Measurements from ENCODE around the gene STRN. TPM values are rescaled to one million over a fixed set of nuclear protein-coding genes. Genes with fewer than 3 reads are reported as not detected.
A peak's percentile ranks its signal among the peaks of the same experiment; 100 is the strongest.
"Not testable (repeated sequence)": the region's sequence is repeated elsewhere in the genome, so short reads cannot be mapped to it uniquely, and the experiment has no call there.

Gene STRN
- polyA plus RNA-seq (ENCODE audit: low read depth in 6 of 6), result 10 to 100 TPM in 5 of 6 donors, 1 to 10 TPM in 1; 4.3 to 14.7 (median 11.2) TPM

- H3K9me3 Mint-ChIP-seq, result peaks cover 0 to 4% (median 0%) of the 10 kb centered on the region in 7 donors
- peaks cover 36 to 55% (median 52%) of the 10 kb centered on the region in 3 donors for H3K4me1 Mint-ChIP-seq
Observed at GRCh38 chr2:36966370-36967235, at the start of gene STRN. STRN (minus strand) TSS chr2:36966536; CDS start chr2:36966463, 73 bp downstream.

DNA sequence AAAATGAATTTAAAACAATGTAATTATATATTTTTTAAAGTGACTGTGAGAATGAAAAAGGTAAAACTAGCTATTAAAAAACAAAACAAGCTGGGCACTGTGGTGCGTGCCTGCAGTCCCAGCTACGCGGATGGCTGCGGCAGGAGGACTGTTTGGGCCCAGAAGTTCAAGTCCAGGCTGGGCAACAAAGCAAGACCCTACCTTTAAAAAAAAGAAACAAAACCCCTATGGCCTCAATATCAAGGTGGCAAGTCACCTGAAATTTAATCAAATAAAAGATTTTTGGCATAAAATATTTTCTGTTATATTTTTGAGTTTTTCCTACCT is 46.9 kb upstream of the STRN start:
- H3K4me3 Mint-ChIP-seq, result peak overlapping the region in 6 of 8 donors; percentile 74 to 90 (median 84)
- H3K4me1 Mint-ChIP-seq, result peaks cover 30 to 52% (median 39%) of the 10 kb centered on the region in 3 donors
- H3K36me3 Mint-ChIP-seq, result peaks cover 25% of the 10 kb centered on the region in 2 donors
- no peaks in the 10 kb centered on the region for H3K27me3 Mint-ChIP-seq
- H3K27ac Mint-ChIP-seq, result peak overlapping the region in 3 of 6 donors; percentile 79 to 95 (median 83)
- ATAC-seq (ENCODE audit: low read depth in 2 of 2) (peak; percentile 6 to 12), DNase-seq (no peak)
- H3K9me3 Mint-ChIP-seq, result no peaks in the 10 kb centered on the region

More at GRCh38 chr2:36966370-36967235, at the start of gene STRN:
- peak within 1 kb of the TSS; percentile 94 to 100 (median 98) for H3K4me3 Mint-ChIP-seq
- DNase-seq, result peak; percentile 99
- peak within 1 kb of the TSS; percentile 96 to 99 (median 98) for H3K27ac Mint-ChIP-seq
- no peaks in the 10 kb centered on the region for H3K27me3 Mint-ChIP-seq
- peaks cover 0 to 6% of the 10 kb centered on the region in 2 donors for H3K36me3 Mint-ChIP-seq
- ATAC-seq (ENCODE audit: low read depth in 2 of 2), result peak; percentile 85

GRCh38 chr2:37011130-37011529 is 44.8 kb upstream of the STRN start:
- peaks cover 34 to 56% (median 39%) of the 10 kb centered on the region in 3 donors for H3K4me1 Mint-ChIP-seq
- peaks cover 18 to 29% of the 10 kb centered on the region in 2 donors for H3K36me3 Mint-ChIP-seq
- H3K27me3 Mint-ChIP-seq, result no peaks in the 10 kb centered on the region
- peak; percentile 36 for DNase-seq
- peak overlapping the region in 3 of 6 donors; percentile 35 to 52 (median 41) for H3K27ac Mint-ChIP-seq
- peak overlapping the region; percentile 14 to 85 (median 64) for H3K4me3 Mint-ChIP-seq
- no peaks in the 10 kb centered on the region for H3K9me3 Mint-ChIP-seq
- peak; percentile 54 to 77 for ATAC-seq (ENCODE audit: low read depth in 2 of 2)

DNA sequence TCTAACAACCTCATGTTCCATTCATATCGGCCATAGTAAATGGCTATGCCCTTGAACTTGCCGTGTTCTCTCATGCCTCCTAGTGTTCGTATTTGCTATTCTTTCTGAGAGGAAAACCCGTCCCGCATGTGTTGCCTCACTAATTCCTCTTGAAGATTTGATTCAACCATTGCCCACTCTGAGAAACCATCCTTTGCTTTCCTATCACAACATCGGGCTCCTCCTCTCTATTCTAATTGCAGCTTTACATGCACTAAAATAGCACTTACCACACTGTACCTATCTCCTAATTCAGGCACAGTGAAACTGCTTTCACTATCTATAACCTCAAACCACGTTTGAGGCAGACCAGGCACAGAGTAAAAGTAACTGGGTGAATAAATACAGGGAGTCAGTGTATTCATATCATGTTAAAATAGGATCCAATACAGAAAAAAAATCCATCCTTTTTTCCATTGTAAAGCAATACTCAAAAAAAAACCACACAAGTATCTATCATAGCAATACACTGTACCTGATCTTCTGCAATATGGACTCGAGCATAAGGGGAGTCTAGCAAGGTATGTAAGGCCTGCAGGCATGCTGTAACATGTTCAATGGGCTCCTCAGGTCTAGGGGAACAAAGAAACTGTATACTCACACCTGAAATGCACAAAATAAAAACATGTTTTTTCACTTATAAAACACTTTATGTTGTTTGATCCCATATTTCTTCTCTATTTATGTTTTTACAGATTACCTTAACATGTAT is 39.0 kb upstream of the STRN start:
- ATAC-seq (ENCODE audit: low read depth in 2 of 2), result peak; percentile 69 to 79
- H3K27me3 Mint-ChIP-seq, result no peaks in the 10 kb centered on the region
- peak; percentile 18 for DNase-seq
- peak overlapping the region; percentile 19 to 94 (median 68) for H3K27ac Mint-ChIP-seq
- H3K36me3 Mint-ChIP-seq, result peaks cover 9 to 28% of the 10 kb centered on the region in 2 donors
- peak overlapping the region; percentile 0 to 75 (median 39) for H3K4me3 Mint-ChIP-seq
- peaks cover 21 to 32% (median 27%) of the 10 kb centered on the region in 3 donors for H3K4me1 Mint-ChIP-seq
- no peaks in the 10 kb centered on the region for H3K9me3 Mint-ChIP-seq

GRCh38 chr2:37000988-37001556 is 34.7 kb upstream of the STRN start:
- no peak for ATAC-seq (ENCODE audit: low read depth in 2 of 2)
- Mint-ChIP-seq H3K4me3 (no peak overlapping the region), H3K4me1 (peaks cover 12 to 17% (median 15%) of the 10 kb centered on the region in 3 donors), H3K27me3 (no peaks in the 10 kb centered on the region), H3K9me3 (no peaks in the 10 kb centered on the region), H3K36me3 (peaks cover 15 to 25% of the 10 kb centered on the region in 2 donors), H3K27ac (peak overlapping the region in 1 of 6 donors; percentile 8)
- DNase-seq, result no peak

GRCh38 chr2:37000318-37000717 is 34.0 kb upstream of the STRN start:
- H3K36me3 Mint-ChIP-seq, result peaks cover 15 to 25% of the 10 kb centered on the region in 2 donors
- H3K9me3 Mint-ChIP-seq, result no peaks in the 10 kb centered on the region
- ATAC-seq (ENCODE audit: low read depth in 2 of 2), result no peak
- DNase-seq, result no peak
- H3K27ac Mint-ChIP-seq, result no peak overlapping the region
- H3K4me3 Mint-ChIP-seq, result no peak overlapping the region
- H3K27me3 Mint-ChIP-seq, result no peaks in the 10 kb centered on the region
- peaks cover 11 to 13% (median 12%) of the 10 kb centered on the region in 3 donors for H3K4me1 Mint-ChIP-seq

DNA sequence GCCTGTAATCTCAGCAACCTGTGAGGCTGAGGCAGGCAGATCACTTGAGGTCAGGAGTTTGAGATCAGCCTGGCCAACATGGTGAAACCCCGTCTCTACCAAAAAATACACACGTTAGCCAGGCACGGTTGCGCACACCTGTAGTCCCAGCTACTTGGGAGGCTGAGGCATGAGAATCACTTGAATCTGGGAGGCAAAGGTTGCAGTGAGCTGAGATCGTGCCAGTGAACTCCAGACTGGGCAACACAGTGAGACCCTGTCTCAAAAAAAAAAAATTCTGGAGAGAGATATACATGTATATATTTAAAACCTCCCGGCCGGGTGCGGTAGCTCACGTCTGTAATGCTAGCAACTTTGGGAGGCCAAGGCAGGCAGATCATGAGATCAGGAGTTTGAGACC is 33.1 kb upstream of the STRN start:
- H3K4me3 Mint-ChIP-seq; H3K4me1 Mint-ChIP-seq; H3K27me3 Mint-ChIP-seq; H3K9me3 Mint-ChIP-seq; ATAC-seq (ENCODE audit: low read depth in 2 of 2); DNase-seq: not testable (repeated sequence)
- Mint-ChIP-seq H3K36me3 (peaks cover 12 to 17% of the 10 kb centered on the region in 2 donors), H3K27ac (peak overlapping the region in 1 of 6 donors; percentile 81)

GRCh38 chr2:36993841-36994620 is 27.7 kb upstream of the STRN start:
- Mint-ChIP-seq H3K9me3 (no peaks in the 10 kb centered on the region), H3K36me3 (peaks cover 5 to 16% of the 10 kb centered on the region in 2 donors), H3K4me1 (no peaks in the 10 kb centered on the region), H3K4me3 (no peak overlapping the region), H3K27ac (peak overlapping the region in 1 of 6 donors; percentile 19), H3K27me3 (no peaks in the 10 kb centered on the region)
- ATAC-seq (ENCODE audit: low read depth in 2 of 2) (no peak), DNase-seq (no peak)

DNA sequence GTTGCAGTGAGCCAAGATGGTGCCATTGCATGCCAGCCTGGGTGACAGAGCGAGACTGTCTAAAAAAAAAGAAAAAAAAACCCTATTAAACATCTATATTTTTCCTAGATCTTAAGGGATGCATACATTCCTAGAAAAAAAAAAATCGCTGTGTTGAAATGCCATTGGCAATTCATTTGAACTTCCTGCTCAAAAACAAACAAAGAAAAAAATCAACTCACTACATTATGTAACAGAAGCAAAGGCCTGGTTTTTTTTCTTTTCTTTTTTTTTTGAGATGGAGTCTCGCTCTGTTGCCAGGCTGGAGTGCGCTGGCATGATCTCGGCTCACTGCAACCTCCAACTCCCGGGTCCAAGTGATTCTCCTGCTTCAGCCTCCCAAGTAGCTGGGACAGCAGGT is 21.7 kb upstream of the STRN start:
- DNase-seq (no peak), ATAC-seq (ENCODE audit: low read depth in 2 of 2) (no peak)
- no peaks in the 10 kb centered on the region for H3K27me3 Mint-ChIP-seq
- no peaks in the 10 kb centered on the region for H3K4me1 Mint-ChIP-seq
- peaks cover 8 to 10% of the 10 kb centered on the region in 2 donors for H3K36me3 Mint-ChIP-seq
- no peak overlapping the region for H3K4me3 Mint-ChIP-seq
- H3K27ac Mint-ChIP-seq, result peak overlapping the region in 1 of 6 donors; percentile 74
- no peaks in the 10 kb centered on the region for H3K9me3 Mint-ChIP-seq

GRCh38 chr2:36982467-36982866 is 16.1 kb upstream of the STRN start:
- no peaks in the 10 kb centered on the region for H3K27me3 Mint-ChIP-seq
- H3K4me3 Mint-ChIP-seq, result no peak overlapping the region
- H3K36me3 Mint-ChIP-seq, result peaks cover 9 to 24% of the 10 kb centered on the region in 2 donors
- H3K9me3 Mint-ChIP-seq, result peaks cover 0 to 8% (median 2%) of the 10 kb centered on the region in 7 donors
- H3K27ac Mint-ChIP-seq, result no peak overlapping the region
- no peak for ATAC-seq (ENCODE audit: low read depth in 2 of 2)
- no peak for DNase-seq
- no peaks in the 10 kb centered on the region for H3K4me1 Mint-ChIP-seq

DNA sequence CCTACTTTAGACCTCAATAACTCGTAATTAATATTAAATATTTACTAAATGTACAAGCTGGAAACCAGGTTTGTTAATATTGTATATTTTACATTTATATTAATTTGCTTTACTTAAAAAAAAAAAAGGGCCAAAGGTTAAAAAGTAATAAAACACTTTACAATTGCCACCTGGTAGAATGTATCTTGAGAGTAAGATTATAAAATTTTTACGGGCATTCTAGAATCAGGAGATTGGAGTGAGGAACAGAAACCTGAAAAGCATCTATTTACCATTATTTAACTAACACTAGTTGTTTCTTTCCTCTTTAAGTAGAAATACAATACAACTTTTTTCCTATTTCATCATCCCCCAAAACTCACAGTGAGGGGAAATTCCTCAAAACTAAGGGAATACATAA is 15.6 kb upstream of the STRN start:
- ATAC-seq (ENCODE audit: low read depth in 2 of 2) (no peak), DNase-seq (no peak)
- H3K27me3 Mint-ChIP-seq, result no peaks in the 10 kb centered on the region
- no peak overlapping the region for H3K4me3 Mint-ChIP-seq
- no peak overlapping the region for H3K27ac Mint-ChIP-seq
- H3K4me1 Mint-ChIP-seq, result no peaks in the 10 kb centered on the region
- peaks cover 0 to 8% (median 2%) of the 10 kb centered on the region in 7 donors for H3K9me3 Mint-ChIP-seq
- peaks cover 9 to 24% of the 10 kb centered on the region in 2 donors for H3K36me3 Mint-ChIP-seq

- H3K4me3 Mint-ChIP-seq; DNase-seq; H3K4me1 Mint-ChIP-seq; ATAC-seq (ENCODE audit: low read depth in 2 of 2); H3K27me3 Mint-ChIP-seq; H3K9me3 Mint-ChIP-seq: not testable (repeated sequence)
- peaks cover 9 to 16% of the 10 kb centered on the region in 2 donors for H3K36me3 Mint-ChIP-seq
- H3K27ac Mint-ChIP-seq, result peak overlapping the region in 3 of 6 donors; percentile 5 to 70 (median 29)
Observed at GRCh38 chr2:36979007-36979406, 12.7 kb upstream of the STRN start.

All from naive B cell (primary cell).